Osteoblast (primary cell): ENCODE measurements around the gene DNAI1. TPM values are rescaled to one million over a fixed set of nuclear protein-coding genes. Genes with fewer than 3 reads are reported as not detected.
A peak's percentile ranks its signal among the peaks of the same experiment; 100 is the strongest.

Experiments used
- DNase-seq: peaks from one replicate; pipeline ENCODE4 v3.0.0; 2011; ENCODE audit warnings: low spot score, mixed read lengths; ENCODE audit not compliant: insufficient read length; ENCODE audit errors: missing footprints
- H2AFZ ChIP-seq: 2 replicates; pipeline ENCODE4 v1.6.0; 2011; ENCODE audit warnings: mild to moderate bottlenecking, low read length
- H3K27ac ChIP-seq: 2 replicates; pipeline ENCODE4 v1.5.1; 2011; ENCODE audit warnings: mild to moderate bottlenecking, low read depth, low read length, moderate library complexity
- H3K27me3 ChIP-seq: 2 replicates; pipeline ENCODE4 v1.6.0; 2012; ENCODE audit warnings: mild to moderate bottlenecking, control low read depth, inconsistent platforms, low read length, moderate library complexity; ENCODE audit not compliant: insufficient read depth
- H3K36me3 ChIP-seq: 2 replicates; pipeline ENCODE4 v1.5.1; 2011; ENCODE audit warnings: mild to moderate bottlenecking, low read length, control low read depth, moderate library complexity; ENCODE audit not compliant: insufficient read depth
- H3K4me1 ChIP-seq: 2 replicates; pipeline ENCODE4 v1.5.1; 2011; ENCODE audit warnings: mild to moderate bottlenecking, low read length, control low read depth, moderate library complexity; ENCODE audit not compliant: insufficient read depth
- H3K4me2 ChIP-seq: 2 replicates; pipeline ENCODE4 v1.6.0; 2011; ENCODE audit warnings: mild to moderate bottlenecking, low read length; ENCODE audit not compliant: insufficient read depth
- H3K4me3 ChIP-seq: fragments of 200-600 bp; sonication (generic); 3 replicates; pipeline ENCODE4 v1.5.1; 2012; ENCODE audit warnings: mild to moderate bottlenecking, low read length, inconsistent platforms; ENCODE audit not compliant: insufficient read depth
- H3K79me2 ChIP-seq: 2 replicates; pipeline ENCODE4 v1.6.0; 2012; ENCODE audit warnings: mild to moderate bottlenecking, low read length, control low read depth, inconsistent platforms; ENCODE audit not compliant: insufficient read depth
- H3K9me3 ChIP-seq: 2 replicates; pipeline ENCODE4 v1.5.1; 2011; ENCODE audit warnings: low read depth, low read length, control low read depth
- H4K20me1 ChIP-seq: 2 replicates; pipeline ENCODE4 v1.6.0; 2012; ENCODE audit warnings: mild to moderate bottlenecking, low read length, control low read depth; ENCODE audit not compliant: insufficient read depth
- total RNA-seq: library from RNA; depleted of rRNA; stranded (reverse); fragments of >200 nt; gene quantifications from 2 replicates; pipeline ENCODE4 v1.2.3, GENCODE V29; 2012
- TF ChIP-seq, protein P1 (sequence below): IDR thresholded peaks from 2 replicates; pipeline ENCODE4 v1.5.1; 2011; ENCODE audit warnings: mild to moderate bottlenecking, low read depth, low read length, moderate library complexity; ENCODE audit errors: extremely low read depth

The DNAI1 gene
- total RNA-seq, 1 donor = 47.4 TPM

DNA sequence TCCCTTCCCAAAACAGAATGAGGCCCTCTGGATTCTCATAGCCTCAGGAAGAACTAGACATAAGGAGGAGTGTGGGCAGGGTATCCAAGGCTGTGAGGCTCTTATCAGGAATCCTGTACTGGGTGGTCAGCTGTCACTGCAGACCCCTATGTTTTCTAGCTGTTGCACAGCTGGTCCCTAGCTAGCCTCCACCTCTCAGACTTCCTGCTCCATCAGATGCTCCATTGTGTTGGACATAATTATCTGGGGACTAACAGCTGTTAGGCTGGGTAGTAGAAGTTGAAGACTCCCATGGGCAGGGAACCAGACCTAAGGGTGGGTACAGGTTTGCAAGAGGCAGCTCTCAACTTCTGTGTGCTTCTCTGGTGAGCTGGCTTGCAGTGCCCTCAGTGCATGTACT lies 18.6 kb upstream of the DNAI1 start:
- Histone ChIP-seq H2AFZ (no peak overlapping the region), H3K27ac (no peak overlapping the region), H3K4me3 (no peak overlapping the region), H4K20me1 (peaks cover 55% of the 10 kb centered on the region), H3K36me3 (no peaks in the 10 kb centered on the region), H3K4me1 (peaks cover 15% of the 10 kb centered on the region), H3K79me2 (peaks cover 35% of the 10 kb centered on the region), H3K4me2 (no peak overlapping the region), H3K9me3 (no peaks in the 10 kb centered on the region), H3K27me3 (no peaks in the 10 kb centered on the region)
- no peak for DNase-seq
- TF ChIP-seq, protein P1, sequence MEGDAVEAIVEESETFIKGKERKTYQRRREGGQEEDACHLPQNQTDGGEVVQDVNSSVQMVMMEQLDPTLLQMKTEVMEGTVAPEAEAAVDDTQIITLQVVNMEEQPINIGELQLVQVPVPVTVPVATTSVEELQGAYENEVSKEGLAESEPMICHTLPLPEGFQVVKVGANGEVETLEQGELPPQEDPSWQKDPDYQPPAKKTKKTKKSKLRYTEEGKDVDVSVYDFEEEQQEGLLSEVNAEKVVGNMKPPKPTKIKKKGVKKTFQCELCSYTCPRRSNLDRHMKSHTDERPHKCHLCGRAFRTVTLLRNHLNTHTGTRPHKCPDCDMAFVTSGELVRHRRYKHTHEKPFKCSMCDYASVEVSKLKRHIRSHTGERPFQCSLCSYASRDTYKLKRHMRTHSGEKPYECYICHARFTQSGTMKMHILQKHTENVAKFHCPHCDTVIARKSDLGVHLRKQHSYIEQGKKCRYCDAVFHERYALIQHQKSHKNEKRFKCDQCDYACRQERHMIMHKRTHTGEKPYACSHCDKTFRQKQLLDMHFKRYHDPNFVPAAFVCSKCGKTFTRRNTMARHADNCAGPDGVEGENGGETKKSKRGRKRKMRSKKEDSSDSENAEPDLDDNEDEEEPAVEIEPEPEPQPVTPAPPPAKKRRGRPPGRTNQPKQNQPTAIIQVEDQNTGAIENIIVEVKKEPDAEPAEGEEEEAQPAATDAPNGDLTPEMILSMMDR = no peak

DNA sequence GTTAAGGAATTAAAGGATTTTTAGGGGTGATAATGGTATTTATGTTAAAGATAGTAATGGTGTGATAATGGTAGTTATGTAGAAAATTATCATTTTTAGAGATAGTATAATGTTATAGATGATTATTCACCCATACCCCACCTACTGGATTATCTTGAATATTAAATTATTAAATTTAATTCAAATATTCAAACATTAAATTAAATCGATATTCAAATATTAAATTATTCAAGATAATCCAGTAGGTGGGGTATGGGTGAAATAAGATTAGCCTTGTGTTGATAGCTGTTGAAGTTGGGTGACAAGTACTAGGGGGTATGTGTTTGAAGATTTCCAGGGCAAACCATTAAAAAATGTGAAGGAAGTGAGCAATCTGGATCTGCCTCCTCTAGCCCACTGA lies 15.8 kb upstream of the DNAI1 start:
- Histone ChIP-seq H3K36me3 (no peaks in the 10 kb centered on the region), H3K27ac (no peak overlapping the region), H3K9me3 (no peaks in the 10 kb centered on the region), H2AFZ (no peak overlapping the region), H3K4me3 (no peak overlapping the region), H3K4me2 (no peak overlapping the region), H4K20me1 (peaks cover 61% of the 10 kb centered on the region), H3K79me2 (peaks cover 52% of the 10 kb centered on the region), H3K27me3 (no peaks in the 10 kb centered on the region), H3K4me1 (peaks cover 27% of the 10 kb centered on the region)
- no peak for DNase-seq
- TF ChIP-seq, protein P1 = no peak

DNA sequence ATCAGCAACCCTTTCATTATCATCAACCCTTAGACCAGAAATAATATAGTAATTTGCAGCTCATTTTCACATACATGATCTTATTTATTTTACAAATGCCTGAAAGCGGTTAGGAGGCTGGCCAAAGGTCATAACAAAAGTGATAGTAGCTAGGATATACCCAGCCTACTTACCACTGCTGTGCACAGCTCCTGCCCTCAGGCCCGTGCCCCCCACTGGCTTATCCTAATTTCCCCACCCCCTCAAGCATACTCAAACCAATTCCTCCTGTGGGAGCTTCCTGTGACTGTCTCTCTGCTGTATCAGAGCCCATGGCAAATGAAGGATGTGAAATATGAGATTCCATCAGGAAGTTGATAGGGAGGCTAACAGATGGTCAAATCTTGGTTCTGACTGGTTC lies 15.1 kb upstream of the DNAI1 start:
- TF ChIP-seq, protein P1 = no peak
- peaks cover 27% of the 10 kb centered on the region for H3K4me1 ChIP-seq
- no peaks in the 10 kb centered on the region for H3K36me3 ChIP-seq
- H4K20me1 ChIP-seq = peaks cover 67% of the 10 kb centered on the region
- no peak overlapping the region for H3K4me3 ChIP-seq
- H3K9me3 ChIP-seq = no peaks in the 10 kb centered on the region
- no peaks in the 10 kb centered on the region for H3K27me3 ChIP-seq
- H2AFZ ChIP-seq = no peak overlapping the region
- DNase-seq = no peak
- H3K27ac ChIP-seq = peak overlapping the region; percentile 4
- H3K79me2 ChIP-seq = peaks cover 60% of the 10 kb centered on the region
- no peak overlapping the region for H3K4me2 ChIP-seq

DNA sequence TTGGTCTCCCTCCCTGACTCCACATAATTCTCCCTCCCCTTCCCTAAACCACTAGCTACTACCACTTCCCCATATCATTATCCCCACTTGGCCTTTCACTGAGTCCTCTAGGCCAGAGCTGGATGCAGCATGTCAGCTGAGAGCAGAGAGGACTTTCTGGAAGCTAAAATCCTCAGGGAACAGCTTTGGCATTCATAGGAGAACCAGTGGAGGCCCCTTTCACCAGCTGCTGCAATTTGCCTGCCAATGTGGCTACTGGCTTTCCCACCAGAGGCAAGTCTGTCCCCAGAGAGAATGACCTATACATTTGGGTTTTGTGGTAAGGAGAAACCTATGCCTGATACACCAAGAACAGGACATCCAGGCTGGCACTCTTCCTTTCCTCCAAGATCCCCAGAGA lies 14.6 kb upstream of the DNAI1 start:
- no peak for DNase-seq
- H3K79me2 ChIP-seq = peaks cover 64% of the 10 kb centered on the region
- H3K27me3 ChIP-seq = no peaks in the 10 kb centered on the region

More for the DNA sequence above, 14.6 kb upstream of the DNAI1 start:
- peak overlapping the region; percentile 4 for H3K27ac ChIP-seq
- no peaks in the 10 kb centered on the region for H3K36me3 ChIP-seq
- H3K9me3 ChIP-seq = no peaks in the 10 kb centered on the region
- peaks cover 71% of the 10 kb centered on the region for H4K20me1 ChIP-seq
- H3K4me2 ChIP-seq = no peak overlapping the region
- H3K4me3 ChIP-seq = no peak overlapping the region
- H2AFZ ChIP-seq = no peak overlapping the region
- TF ChIP-seq, protein P1 = no peak
- H3K4me1 ChIP-seq = peaks cover 27% of the 10 kb centered on the region
